Motor neuron (in vitro differentiated cells): ENCODE data around the gene DPCD. TPM values are rescaled to one million over a fixed set of nuclear protein-coding genes. Genes with fewer than 3 reads are reported as not detected.
A peak's percentile ranks its signal among the peaks of the same experiment; 100 is the strongest.

Source experiments
- ATAC-seq, 8 experiments: fragments of 200-7000 bp; cut with Tn5 transposase; replicated peaks in 6 of 8; 2 replicates each; pipeline ENCODE4 v1.8.0; 2021; ENCODE audit warnings: mild to moderate bottlenecking in 8 of 8, moderate library complexity in 8 of 8
- H3K27ac ChIP-seq, 2 donors: fragments of 250-450 bp; sonication (Bioruptor Pico); 2 replicates each; pipeline ENCODE4 v1.9.0; 2021; ENCODE audit warnings: antibody characterized with exemption in 2 of 2, mild to moderate bottlenecking in 2 of 2, moderate library complexity in 1 of 2
- H3K4me1 ChIP-seq, 2 donors: fragments of 250-450 bp; sonication (Bioruptor Pico); replicated peaks in 1 of 2; 2 replicates each; pipeline ENCODE4 v1.6.1; 2021; ENCODE audit warnings: antibody characterized with exemption in 2 of 2, mild to moderate bottlenecking in 2 of 2, moderate library complexity in 1 of 2
- H3K4me3 ChIP-seq, 5 donors: fragments of 250-450 bp; sonication (Bioruptor Pico); 2 replicates each; pipeline ENCODE4 v1.9.0; 2021; ENCODE audit warnings: antibody characterized with exemption in 5 of 5, mild to moderate bottlenecking in 5 of 5, moderate library complexity in 4 of 5
- WGBS, 10 experiments: fragments of 450-650 bp; shearing (Covaris generic); methylation state at CpG; one replicate each; pipeline ENCODE4 v1.0.0; 2022; 5-methylcytosine and 5-hydroxymethylcytosine counted together
- in situ Hi-C, 9 experiments: fragments of 400-800 bp; cut with MboI; loops; one replicate each; pipeline ENCODE4 v1.15.0; 2021; ENCODE audit warnings: low sequenced_read_pairs in 9 of 9, low pct_unique_long_range_greater_than_20kb in 2 of 9; ENCODE audit not compliant: unreplicated experiment in 9 of 9
- total RNA-seq, 8 experiments: library from RNA; unstranded; fragments of 300-600 nt; gene quantifications; 2 replicates each; pipeline versions ENCODE4 v1.2.3 to v1.2.4, GENCODE V29; 2022

The DPCD gene
- total RNA-seq, 8 experiments from 2014 or later, result 28.9 to 105 (median 64.7) TPM

DNA sequence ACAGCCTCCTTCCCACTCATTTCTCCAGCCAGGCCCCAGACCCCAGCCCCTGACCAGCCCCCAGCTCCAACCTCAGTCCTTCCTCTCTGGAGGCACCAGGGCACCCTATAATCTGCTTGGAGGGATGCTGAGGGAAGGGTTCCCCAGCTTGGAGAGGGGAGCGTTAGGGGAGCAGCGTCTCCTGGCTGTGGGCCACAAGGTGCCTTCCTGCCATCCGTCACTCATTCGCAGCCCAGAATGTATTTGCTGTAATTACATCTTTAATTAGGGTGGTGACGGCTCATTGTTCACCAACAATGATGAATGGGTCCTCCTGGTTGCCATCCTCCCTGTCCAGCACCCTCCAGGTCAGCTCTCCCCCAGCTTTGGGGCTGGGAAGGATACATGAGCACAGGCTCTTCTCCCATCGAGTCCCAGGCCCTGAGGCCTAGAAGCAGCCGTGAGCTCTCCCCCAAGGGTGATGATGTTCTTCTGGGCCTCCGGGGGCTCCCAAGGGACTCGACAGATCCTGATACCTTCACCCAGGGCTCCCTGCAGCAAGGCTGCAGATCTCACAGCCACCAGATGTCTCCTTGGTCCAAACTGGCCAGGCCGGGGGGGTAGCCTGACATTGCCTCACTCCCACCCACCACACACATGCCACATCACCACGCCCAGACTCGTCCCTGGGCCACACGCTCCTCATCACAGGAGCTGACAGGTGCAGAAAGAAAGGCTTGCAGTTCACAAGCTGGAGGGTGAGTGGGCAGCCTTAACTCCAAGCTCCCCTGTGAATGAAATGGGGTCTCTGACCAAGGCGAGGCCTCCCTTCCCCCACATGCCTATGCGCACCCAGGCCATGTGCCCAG is 26.8 kb upstream of the DPCD start:
- no peak for ATAC-seq
- in situ Hi-C loops, result loop anchor here in 8 of 9 experiments (10.0 to 25.0 kb wide), 3 partner anchors 249 to 349 kb away; no protein-coding TSS in a partner anchor
- 79 to 100% (median 80%) methylated on average over 1 to 4 of the region's 15 CpGs; no CpG with 5 or more reads in 5 of the 10 experiments for WGBS, 10 experiments
- H3K4me1 ChIP-seq, result peaks cover 27 to 47% of the 10 kb centered on the region in 2 donors
- no peak overlapping the region for H3K4me3 ChIP-seq
- H3K27ac ChIP-seq, result no peak overlapping the region

DNA sequence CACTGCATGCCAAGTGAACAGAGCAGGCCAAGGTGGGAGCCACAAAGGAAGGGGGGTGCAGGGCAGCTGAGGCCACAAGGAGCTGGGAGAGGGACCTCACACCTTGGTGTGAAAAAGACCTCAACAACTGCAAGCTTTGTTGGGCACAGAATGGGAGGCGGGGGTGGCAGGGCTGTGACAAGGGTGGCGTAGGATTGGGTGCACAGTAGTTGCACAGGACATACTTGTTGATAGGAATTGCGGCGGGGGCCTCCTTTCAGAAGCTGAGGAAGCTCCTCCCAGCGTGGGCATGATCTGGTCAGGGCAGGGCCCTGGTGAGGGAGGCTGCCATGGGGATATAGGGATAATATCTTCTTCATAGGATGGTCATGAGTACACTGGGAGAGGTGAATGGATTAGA is 25.9 kb upstream of the DPCD start:
- WGBS, 10 experiments, result 78 to 100% (median 80%) methylated on average over 1 to 3 of the region's 5 CpGs; no CpG with 5 or more reads in 5 of the 10 experiments
- no peak for ATAC-seq
- in situ Hi-C loops, result loop anchor here in 8 of 9 experiments (10.0 to 25.0 kb wide), 3 partner anchors 250 to 350 kb away; no protein-coding TSS in a partner anchor

DNA sequence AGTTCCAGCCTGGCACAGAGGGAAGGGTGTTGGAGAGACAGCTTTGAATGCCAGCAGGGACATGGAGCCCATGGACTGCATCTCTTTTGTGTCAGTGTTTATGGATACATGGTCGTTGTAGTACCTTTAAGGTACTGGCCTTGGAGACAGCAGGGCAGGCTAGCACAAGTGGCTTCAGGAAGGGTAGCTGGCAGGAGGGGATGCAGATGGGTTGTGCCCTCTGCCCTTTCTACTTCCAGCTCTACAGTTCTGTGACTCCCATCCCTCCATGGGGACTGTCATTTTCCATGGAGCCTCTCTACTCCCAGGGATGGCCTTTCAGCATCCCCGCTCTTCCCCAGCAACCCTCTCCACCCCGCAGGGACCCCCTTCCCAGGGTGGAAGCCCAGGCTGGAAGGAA is 25.1 kb upstream of the DPCD start:
- Histone ChIP-seq H3K4me3 (no peak overlapping the region), H3K4me1 (peaks cover 27 to 53% of the 10 kb centered on the region in 2 donors), H3K27ac (no peak overlapping the region)
- in situ Hi-C loops, result loop anchor here in 8 of 9 experiments (10.0 to 25.0 kb wide), 3 partner anchors 251 to 351 kb away; no protein-coding TSS in a partner anchor
- ATAC-seq, result no peak
- 33 to 89% (median 65%) methylated on average over 1 to 3 of the region's 3 CpGs; no CpG with 5 or more reads in 4 of the 10 experiments for whole genome bisulfite sequencing, 10 experiments

More for the DNA sequence above, 25.9 kb upstream of the DPCD start:
- no peak overlapping the region for H3K4me3 ChIP-seq
- H3K4me1 ChIP-seq, result peaks cover 27 to 53% of the 10 kb centered on the region in 2 donors
- H3K27ac ChIP-seq, result no peak overlapping the region

DNA sequence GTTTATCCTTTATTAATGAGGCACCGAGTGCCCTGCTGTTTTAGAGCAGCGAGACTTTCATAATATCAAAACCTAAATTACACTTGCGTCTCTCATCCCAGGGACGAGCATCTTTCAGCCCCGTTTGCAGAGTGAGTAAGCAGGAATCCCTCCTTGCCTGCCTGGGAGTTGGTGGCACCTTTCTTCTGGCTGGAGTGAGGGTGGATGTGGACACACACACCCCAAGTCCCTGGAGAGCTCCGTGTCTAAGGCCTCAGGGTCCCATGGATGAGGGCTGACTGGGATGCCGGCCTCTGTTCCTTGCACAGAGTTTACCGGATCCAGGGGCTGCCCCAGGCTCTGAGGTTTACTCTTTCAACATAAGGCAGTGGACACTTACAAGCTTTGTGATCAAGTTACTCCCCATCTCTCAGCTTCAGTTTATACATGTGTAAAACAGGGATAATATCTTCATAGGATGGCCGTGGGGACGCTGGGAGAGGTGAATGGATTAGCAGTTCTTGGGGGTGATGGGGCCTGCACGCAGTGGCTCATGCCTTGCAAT is 24.6 kb upstream of the DPCD start:
- Histone ChIP-seq H3K4me1 (peaks cover 27 to 50% of the 10 kb centered on the region in 2 donors), H3K4me3 (no peak overlapping the region), H3K27ac (no peak overlapping the region)
- 63 to 100% (median 66%) methylated on average over 1 to 5 of the region's 11 CpGs; no CpG with 5 or more reads in 4 of the 10 experiments for WGBS, 10 experiments
- in situ Hi-C loops, result loop anchor here in 8 of 9 experiments (10.0 to 25.0 kb wide), 3 partner anchors 251 to 351 kb away; no protein-coding TSS in a partner anchor
- ATAC-seq, result no peak

DNA sequence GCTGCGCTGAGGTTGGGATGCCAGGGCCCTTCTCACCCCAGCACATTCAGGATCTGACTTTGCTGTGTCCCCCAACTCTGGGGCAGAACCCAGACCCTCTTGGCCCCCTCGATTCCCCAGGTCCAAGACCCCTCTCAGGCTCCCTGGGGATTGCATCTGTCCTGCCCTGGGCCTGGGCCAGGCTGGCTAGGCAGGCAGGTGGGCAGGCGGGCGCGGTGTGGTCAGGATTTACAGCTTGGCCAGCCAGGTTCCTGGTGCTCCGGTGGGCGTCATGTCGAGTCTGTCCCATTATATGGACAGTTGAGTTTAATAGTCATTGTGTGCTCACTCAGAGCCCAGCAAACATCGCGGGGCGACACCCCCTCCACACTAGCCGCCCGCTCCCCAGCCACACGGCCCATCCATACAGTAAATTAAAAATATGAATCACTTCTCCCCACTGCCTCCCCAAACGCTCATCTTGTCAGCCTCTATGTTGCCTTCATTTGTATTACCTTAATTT is 23.6 kb upstream of the DPCD start:
- H3K4me3 ChIP-seq, result no peak overlapping the region
- no peak for ATAC-seq
- in situ Hi-C loops, result loop anchor here in 8 of 9 experiments (10.0 to 25.0 kb wide), 3 partner anchors 252 to 352 kb away; no protein-coding TSS in a partner anchor
- WGBS, 10 experiments, result 0 to 100% (median 78%) methylated on average over 1 to 7 of the region's 15 CpGs; no CpG with 5 or more reads in 6 of the 10 experiments
- H3K27ac ChIP-seq, result no peak overlapping the region
- H3K4me1 ChIP-seq, result peaks cover 28 to 46% of the 10 kb centered on the region in 2 donors

DNA sequence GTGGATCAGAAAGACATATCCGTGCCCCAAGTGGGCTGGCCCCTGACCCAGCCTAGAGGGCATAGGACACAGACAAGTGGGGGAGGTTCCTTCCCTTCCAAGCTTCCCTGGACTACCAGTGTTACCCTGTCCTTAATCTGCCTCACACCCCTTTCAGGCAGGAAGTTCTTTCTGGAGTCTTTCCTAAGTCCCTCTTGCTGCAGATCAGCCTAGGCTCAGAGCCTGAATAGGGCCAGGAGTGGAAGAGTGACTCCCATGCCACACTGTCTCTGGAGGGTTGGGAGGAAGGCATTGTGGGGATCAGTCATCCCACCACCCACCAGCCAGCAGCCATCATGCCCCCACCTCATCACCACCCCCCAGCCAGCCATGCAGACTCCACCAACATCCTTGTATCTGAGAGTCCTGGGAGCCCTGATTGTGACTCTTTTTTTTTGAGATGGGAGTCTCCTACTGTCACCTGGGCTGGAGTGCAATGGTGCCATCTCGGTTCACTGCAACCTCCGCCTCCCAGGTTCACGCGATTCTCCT is 22.7 kb upstream of the DPCD start:
- ATAC-seq, result no peak
- H3K4me3 ChIP-seq, result no peak overlapping the region
- H3K4me1 ChIP-seq, result peaks cover 24 to 39% of the 10 kb centered on the region in 2 donors
- in situ Hi-C loops, result loop anchor here in 8 of 9 experiments (10.0 to 25.0 kb wide), 3 partner anchors 253 to 353 kb away; no protein-coding TSS in a partner anchor
- H3K27ac ChIP-seq, result peak overlapping the region; percentile 49 to 74
- WGBS, 10 experiments, result 0 to 100% (median 88%) methylated on average over 1 to 4 of the region's 5 CpGs; no CpG with 5 or more reads in 4 of the 10 experiments

DNA sequence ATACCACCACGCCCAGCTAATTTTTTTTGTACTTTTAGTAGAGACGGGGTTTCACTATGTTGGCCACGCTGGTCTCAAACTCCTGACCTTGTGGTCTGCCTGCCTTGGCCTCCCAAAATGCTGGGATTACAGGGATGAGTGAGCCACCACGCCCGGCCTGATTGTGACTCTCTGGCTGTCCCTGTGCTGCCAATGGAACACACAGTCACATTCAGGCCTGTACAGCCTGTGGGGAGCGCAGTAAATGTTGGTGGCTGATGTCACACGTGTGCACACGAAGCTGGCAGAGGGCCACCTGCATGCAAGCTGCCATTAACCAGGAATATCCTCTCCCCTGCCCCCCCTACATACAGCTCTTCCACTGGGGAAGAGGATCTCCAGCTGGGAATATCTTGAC is 22.2 kb upstream of the DPCD start:
- peak in 2 of 8 experiments; percentile 35 to 44 for ATAC-seq
- Histone ChIP-seq H3K27ac (peak overlapping the region; percentile 49 to 74), H3K4me3 (peak overlapping the region in 1 of 5 donors; percentile 17), H3K4me1 (peaks cover 26 to 38% of the 10 kb centered on the region in 2 donors)
- in situ Hi-C loops, result loop anchor here in 8 of 9 experiments (10.0 to 25.0 kb wide), 3 partner anchors 254 to 354 kb away; no protein-coding TSS in a partner anchor
- WGBS, 10 experiments, result 0 to 100% (median 55%) methylated on average over 1 to 8 of the region's 8 CpGs; no CpG with 5 or more reads in 3 of the 10 experiments

DNA sequence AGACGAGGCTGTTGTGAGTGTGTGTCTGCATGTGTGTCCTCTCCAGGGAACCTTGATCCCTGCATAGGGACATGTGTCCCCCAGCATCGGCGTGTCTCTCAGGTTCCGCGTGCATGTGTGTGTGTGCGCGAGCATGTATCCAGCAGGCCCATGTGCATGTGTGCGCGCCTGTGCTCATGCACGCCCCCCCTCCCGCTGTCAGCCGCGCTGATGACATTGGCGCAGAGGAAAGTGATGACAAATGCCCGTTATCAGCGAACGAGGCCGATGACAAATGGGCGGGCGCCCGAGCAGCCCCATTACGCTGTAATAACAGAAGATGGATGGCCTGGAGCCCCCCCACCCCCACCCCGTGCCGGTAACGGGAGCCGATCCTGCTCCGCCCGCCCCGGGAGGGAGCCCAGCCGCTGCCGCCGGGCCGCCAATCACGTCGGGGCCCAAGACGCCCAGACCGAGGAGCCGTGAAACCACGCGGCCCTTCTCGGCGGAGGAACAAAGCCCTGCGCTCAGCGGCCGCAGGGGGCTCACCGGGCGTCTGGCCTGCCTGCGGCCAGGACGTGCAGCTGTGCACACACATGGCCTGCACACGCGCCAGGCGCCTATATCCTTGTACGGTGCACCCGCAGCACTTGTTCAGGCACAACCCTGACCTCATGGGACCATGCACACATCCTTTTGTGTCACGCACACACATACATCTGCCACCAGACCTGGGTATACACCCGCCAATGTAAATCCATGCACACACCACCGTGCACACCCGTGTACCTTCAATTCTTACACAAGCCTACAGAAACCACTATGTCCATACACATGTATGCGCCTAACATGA is 21.6 kb upstream of the DPCD start:
- peak overlapping the region in 1 of 5 donors; percentile 17 for H3K4me3 ChIP-seq
- peaks cover 26 to 32% of the 10 kb centered on the region in 2 donors for H3K4me1 ChIP-seq
- 8 to 85% (median 24%) methylated on average over 2 to 28 of the region's 59 CpGs; no CpG with 5 or more reads in 3 of the 10 experiments for WGBS, 10 experiments
- peak; percentile 10 to 76 (median 68) for ATAC-seq
- peak overlapping the region; percentile 49 to 74 for H3K27ac ChIP-seq
- in situ Hi-C loops, result loop anchor here in 8 of 9 experiments (10.0 to 25.0 kb wide), 3 partner anchors 254 to 354 kb away; no protein-coding TSS in a partner anchor

DNA sequence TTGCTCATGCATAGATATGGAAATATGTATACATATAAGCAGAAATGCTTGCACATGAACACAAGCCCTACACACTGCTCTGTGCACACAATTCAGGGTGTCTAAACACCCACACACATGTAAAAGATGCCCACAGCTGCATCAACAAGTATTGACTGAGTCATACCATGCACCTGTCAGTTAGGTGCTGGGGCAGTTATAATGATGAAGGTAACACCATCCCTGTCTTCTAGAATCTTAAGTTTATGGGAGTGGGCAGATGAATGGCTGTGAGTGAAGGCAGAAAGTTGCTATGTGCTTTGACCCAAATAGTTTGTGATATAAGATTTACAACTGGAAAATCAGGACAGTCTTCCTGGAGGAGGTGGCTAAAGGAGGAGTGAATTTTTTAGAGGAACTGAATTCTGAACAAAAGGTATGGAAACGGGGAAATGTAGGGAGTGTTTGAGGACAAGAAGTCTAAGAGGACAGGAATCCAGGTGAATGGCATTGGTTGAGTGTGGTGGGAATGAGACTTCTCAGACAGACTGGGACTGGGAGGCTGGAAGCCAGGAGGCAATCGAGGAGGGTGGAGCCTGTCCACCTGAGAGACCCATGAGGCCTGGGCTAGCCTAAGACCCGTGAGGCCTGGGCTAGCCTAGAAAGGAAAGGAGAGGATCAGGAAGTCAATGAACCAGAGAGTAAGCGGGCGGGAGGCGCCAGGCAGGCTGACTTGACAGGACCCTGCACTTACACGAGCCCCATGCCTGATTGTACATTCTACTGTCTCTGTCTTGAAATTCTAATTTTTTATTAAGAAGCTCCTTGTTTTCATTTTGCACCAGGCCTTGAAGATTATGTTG is 20.7 kb upstream of the DPCD start:
- ATAC-seq, result peak in 1 of 8 experiments; percentile 1
- Histone ChIP-seq H3K4me3 (no peak overlapping the region), H3K27ac (peak overlapping the region; percentile 49 to 74), H3K4me1 (peaks cover 26 to 29% of the 10 kb centered on the region in 2 donors)
- WGBS, 10 experiments, result 0 to 100% (median 75%) methylated on average over 1 to 6 of the region's 7 CpGs; no CpG with 5 or more reads in 2 of the 10 experiments
- in situ Hi-C loops, result loop anchor here in 8 of 9 experiments (10.0 to 25.0 kb wide), 3 partner anchors 255 to 355 kb away; no protein-coding TSS in a partner anchor

DNA sequence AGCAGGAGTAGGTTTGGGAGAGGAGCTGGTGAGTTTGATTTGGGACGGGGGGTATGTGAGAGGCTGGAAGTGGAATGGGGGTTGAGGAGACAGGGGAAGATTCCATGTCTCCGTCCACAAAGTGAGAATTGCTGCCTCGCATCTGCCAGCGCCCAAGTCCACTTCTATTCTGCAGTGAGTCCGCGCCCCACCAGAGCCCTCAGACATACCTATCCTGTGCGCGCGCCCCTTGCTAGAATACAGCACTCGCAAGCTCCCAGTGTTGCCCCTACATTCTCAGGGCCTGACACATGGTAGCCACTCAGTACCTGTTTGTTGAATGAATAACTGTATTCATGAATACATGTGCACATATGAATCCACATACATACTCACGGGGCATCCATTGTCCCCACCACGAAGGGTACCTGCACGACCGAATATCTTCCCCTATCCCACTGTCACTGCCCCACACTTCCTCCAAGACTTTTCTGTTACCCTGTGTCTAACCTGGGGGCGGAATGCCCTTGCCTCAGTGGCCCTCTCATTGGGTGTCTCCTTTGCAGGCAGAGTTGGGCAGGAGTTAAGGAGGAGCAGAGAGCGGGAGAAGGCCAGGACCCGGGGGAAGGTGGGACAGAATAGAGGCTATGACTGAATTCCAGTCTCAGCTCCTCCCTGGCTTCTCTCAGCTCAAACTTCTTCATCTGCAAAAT is 19.9 kb upstream of the DPCD start:
- 57 to 100% (median 85%) methylated on average over 1 to 12 of the region's 17 CpGs; no CpG with 5 or more reads in 2 of the 10 experiments for WGBS, 10 experiments
- Histone ChIP-seq H3K27ac (no peak overlapping the region), H3K4me3 (no peak overlapping the region), H3K4me1 (peaks cover 26 to 29% of the 10 kb centered on the region in 2 donors)
- in situ Hi-C loops, result loop anchor here in 8 of 9 experiments (10.0 to 25.0 kb wide), 3 partner anchors 256 to 356 kb away; no protein-coding TSS in a partner anchor
- ATAC-seq, result no peak
